ENCODE results near the gene GJD3.

The GJD3 gene

GRCh38 chr17:40322358-40323315, 41.9 kb downstream of the GJD3 start:
- ATAC-seq (peak; percentile 34), DNase-seq (peak; percentile 85)

- ATAC-seq (no peak), DNase-seq (no peak)
Observed at GRCh38 chr17:40321961-40322357, 42.6 kb downstream of the GJD3 start.

- DNase-seq (no peak), ATAC-seq (no peak)
Observed at GRCh38 chr17:40321524-40321929, 43.0 kb downstream of the GJD3 start.

GRCh38 chr17:40320756-40321523, 43.6 kb downstream of the GJD3 start:
- no peak for ATAC-seq
- DNase-seq, result peak; percentile 42

GRCh38 chr17:40319651-40320540, 44.6 kb downstream of the GJD3 start:
- ATAC-seq (no peak), DNase-seq (peak; percentile 76)

GRCh38 chr17:40318830-40319391, 45.6 kb downstream of the GJD3 start:
- DNase-seq (no peak), ATAC-seq (no peak)

GRCh38 chr17:40317880-40318829, 46.4 kb downstream of the GJD3 start:
- peak; percentile 70 for ATAC-seq
- peak; percentile 92 for DNase-seq

GRCh38 chr17:40317345-40317873, 47.1 kb downstream of the GJD3 start:
- ATAC-seq (no peak), DNase-seq (peak; percentile 61)

- ATAC-seq (no peak), DNase-seq (no peak)
Observed at GRCh38 chr17:40316571-40317344, 47.8 kb downstream of the GJD3 start.

- ATAC-seq (no peak), DNase-seq (no peak)
Observed at GRCh38 chr17:40315678-40316570, 48.6 kb downstream of the GJD3 start.

GRCh38 chr17:40315206-40315605, 49.3 kb downstream of the GJD3 start:
- no peak for ATAC-seq
- no peak for DNase-seq

- DNase-seq, result peak; percentile 89
- peak; percentile 57 for ATAC-seq
Observed at GRCh38 chr17:40314584-40314956, 50.0 kb downstream of the GJD3 start.

GRCh38 chr17:40313668-40314583, 50.6 kb downstream of the GJD3 start:
- no peak for ATAC-seq
- DNase-seq, result no peak

Measured in stimulated activated naive CD8-positive, alpha-beta T cell treated with anti-CD3 and anti-CD28 coated beads, Interleukin-15, Interleukin-2, amounts not matched to agents 100 U/mL and 50 U/mL, for 24 hours (primary cell).